Activated CD4-positive, alpha-beta T cell treated with anti-CD3 and anti-CD28 coated beads, Interleukin-2, amount 10 ng/mL, durations not matched to agents 24 days and 14 days (primary cell): Measurements from ENCODE around the gene PTPN14. TPM values are rescaled to one million over a fixed set of nuclear protein-coding genes. Genes with fewer than 3 reads are reported as not detected.

Experiments used
- DNase-seq: peaks from one replicate; pipeline ENCODE4 v3.0.0; 2022
- H3K27ac Mint-ChIP-seq: one replicate; pipeline ENCODE4 v1.8.0; 2022; ENCODE audit warnings: mild to moderate bottlenecking, mixed read lengths
- H3K27me3 Mint-ChIP-seq: one replicate; pipeline ENCODE4 v1.8.0; 2022; ENCODE audit warnings: mixed read lengths
- H3K36me3 Mint-ChIP-seq: one replicate; pipeline ENCODE4 v1.8.0; 2022; ENCODE audit warnings: low read depth, mild to moderate bottlenecking, mixed read lengths
- H3K4me1 Mint-ChIP-seq: one replicate; pipeline ENCODE4 v1.8.0; 2021; ENCODE audit warnings: mixed read lengths
- H3K4me3 Mint-ChIP-seq: one replicate; pipeline ENCODE4 v1.8.0; 2022; ENCODE audit warnings: mild to moderate bottlenecking, moderate library complexity, mixed read lengths
- H3K9me3 Mint-ChIP-seq: one replicate; pipeline ENCODE4 v1.8.0; 2021; ENCODE audit warnings: mixed read lengths
- intact Hi-C: fragments of 100-400 bp; cut with micrococcal nuclease; formaldehyde crosslinking; loops from one replicate; pipeline ENCODE4 v1.15.1; 2023
- total RNA-seq: library from RNA; stranded (reverse); gene quantifications from 2 replicates; pipeline ENCODE4 v1.2.3, GENCODE V29; 2022

Gene PTPN14
- total RNA-seq, 1 donor from 2014 or later = 29.7 TPM

DNA sequence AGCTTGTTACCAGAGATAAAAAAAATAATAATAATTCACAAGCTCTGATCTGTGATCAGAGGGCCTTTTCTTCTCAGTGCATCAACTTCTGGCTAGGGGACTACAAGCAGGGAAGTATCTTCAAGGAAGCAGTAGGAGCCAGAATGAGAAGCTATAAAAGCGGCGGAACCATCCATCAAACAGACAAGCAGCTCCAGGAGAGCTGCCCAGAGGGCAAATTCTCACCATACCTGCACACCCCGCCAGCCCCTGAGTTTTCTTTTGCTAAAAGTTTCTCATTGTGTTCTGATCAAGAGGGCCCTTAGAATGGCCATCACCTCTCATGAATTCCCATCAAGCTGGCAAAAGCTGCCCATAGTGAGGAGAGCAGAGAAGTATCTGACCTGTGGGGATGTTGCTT, 171.0 kb downstream of the PTPN14 start:
- intact Hi-C loops = no loop called here
- H3K27ac Mint-ChIP-seq = no peak overlapping the region
- H3K4me3 Mint-ChIP-seq = no peak overlapping the region
- peaks cover 22% of the 10 kb centered on the region for H3K36me3 Mint-ChIP-seq
- H3K4me1 Mint-ChIP-seq = peaks cover 4% of the 10 kb centered on the region
- H3K9me3 Mint-ChIP-seq = no peaks in the 10 kb centered on the region
- no peak for DNase-seq
- no peaks in the 10 kb centered on the region for H3K27me3 Mint-ChIP-seq

DNA sequence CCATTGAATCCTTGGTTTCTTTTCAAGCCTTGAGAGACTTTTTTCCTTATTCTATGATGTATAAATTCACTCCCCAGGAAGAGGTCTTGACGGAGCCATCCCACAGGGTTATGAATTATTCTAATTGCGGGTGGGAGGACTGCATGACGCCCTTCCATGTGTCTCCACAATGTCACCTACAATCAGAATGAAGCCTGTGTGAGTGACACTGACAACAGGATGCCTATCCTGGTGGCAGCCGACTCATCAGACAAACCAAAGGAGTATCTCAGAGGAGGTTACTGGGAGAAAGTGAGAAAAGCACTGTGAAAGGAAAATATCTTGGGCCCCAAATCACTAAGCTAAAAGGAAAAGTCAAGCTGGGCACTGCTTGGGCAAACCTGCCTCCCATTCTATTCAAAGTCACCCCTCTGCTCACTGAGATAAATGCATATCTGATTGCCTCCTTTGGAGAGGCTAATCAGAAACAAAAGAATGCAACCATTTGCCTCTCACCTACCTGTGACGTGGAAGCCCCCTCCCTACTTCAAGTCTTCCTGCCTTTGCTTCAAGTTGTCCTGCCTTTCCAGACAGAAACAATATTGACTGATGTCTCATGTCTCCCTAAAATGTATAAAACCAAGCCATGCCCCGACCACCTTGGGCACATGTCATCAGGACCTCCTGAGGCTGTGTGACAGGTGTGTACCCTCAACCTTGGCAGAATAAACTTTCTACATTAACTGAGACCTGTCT, 172.0 kb downstream of the PTPN14 start:
- Mint-ChIP-seq H3K27ac (no peak overlapping the region), H3K4me1 (no peaks in the 10 kb centered on the region), H3K9me3 (no peaks in the 10 kb centered on the region), H3K36me3 (peaks cover 16% of the 10 kb centered on the region), H3K27me3 (no peaks in the 10 kb centered on the region), H3K4me3 (no peak overlapping the region)
- DNase-seq = no peak
- intact Hi-C loops = no loop called here

DNA sequence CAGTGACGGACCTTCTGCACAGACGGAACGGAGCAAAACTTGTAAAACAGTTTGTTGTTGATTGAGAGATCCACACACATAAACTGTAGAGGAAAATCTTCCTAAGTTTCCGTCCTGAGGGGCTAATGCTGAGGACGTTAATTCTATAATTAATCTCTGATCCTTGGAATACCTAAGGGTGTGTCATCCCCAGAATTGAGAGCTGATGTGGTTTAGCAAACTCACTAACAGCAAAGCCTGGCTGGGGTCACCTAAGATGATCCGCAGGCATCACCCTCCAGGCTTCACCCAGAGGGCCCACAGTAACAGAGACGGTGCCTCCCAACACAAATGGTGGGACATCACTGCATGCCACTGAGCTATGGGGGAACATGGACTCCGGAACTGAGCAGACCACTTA, 172.9 kb downstream of the PTPN14 start:
- intact Hi-C loops = no loop called here

DNA sequence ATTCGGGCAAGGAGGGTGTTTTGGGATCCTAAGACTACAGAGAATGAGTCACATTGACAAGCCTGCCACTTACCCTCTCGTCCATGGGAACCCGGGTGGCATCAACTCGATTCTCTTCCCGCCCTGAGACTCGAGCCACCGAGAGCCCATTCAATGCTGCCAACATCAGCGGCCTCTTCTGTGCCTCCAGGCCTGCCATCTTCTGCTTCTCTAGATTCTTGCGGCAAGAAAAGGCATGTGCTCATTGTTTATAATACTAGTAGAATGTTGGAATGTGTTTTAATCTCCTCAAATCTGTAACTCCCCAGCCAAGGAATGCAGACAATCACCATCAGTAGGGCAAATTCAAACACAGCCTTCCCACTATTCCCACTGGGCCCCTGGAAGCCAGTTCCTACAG, 173.5 kb downstream of the PTPN14 start:
- intact Hi-C loops = no loop called here
- H3K4me1 Mint-ChIP-seq = no peaks in the 10 kb centered on the region
- no peak overlapping the region for H3K4me3 Mint-ChIP-seq
- no peaks in the 10 kb centered on the region for H3K9me3 Mint-ChIP-seq
- no peaks in the 10 kb centered on the region for H3K27me3 Mint-ChIP-seq
- H3K36me3 Mint-ChIP-seq = peaks cover 5% of the 10 kb centered on the region
- no peak overlapping the region for H3K27ac Mint-ChIP-seq
- no peak for DNase-seq

More for the DNA sequence above, 172.9 kb downstream of the PTPN14 start:
- no peak overlapping the region for H3K27ac Mint-ChIP-seq
- peaks cover 9% of the 10 kb centered on the region for H3K36me3 Mint-ChIP-seq
- H3K4me3 Mint-ChIP-seq = no peak overlapping the region
- DNase-seq = no peak
- H3K27me3 Mint-ChIP-seq = no peaks in the 10 kb centered on the region
- no peaks in the 10 kb centered on the region for H3K9me3 Mint-ChIP-seq
- no peaks in the 10 kb centered on the region for H3K4me1 Mint-ChIP-seq

DNA sequence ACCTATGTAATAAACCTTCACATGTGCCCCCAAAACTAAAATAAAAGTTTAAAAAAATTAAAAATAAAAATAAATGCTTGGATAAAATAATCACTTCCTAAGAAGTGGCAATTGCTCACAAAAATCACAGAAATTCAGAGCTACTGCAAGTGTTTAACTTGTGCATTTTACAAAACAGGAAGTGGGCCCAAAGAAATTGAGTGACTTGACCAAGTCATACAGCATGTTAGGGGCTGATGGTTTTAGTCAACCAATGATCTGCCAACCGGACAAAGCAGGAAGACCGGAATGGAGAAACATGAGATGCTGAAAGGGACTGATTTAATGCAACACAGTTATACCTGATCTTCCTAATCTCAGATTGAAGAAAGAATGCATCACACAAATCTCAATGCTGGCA, 173.9 kb downstream of the PTPN14 start:
- Mint-ChIP-seq H3K9me3 (no peaks in the 10 kb centered on the region), H3K27ac (no peak overlapping the region), H3K27me3 (no peaks in the 10 kb centered on the region), H3K36me3 (peaks cover 3% of the 10 kb centered on the region), H3K4me3 (no peak overlapping the region), H3K4me1 (no peaks in the 10 kb centered on the region)
- intact Hi-C loops = no loop called here
- DNase-seq = no peak

DNA sequence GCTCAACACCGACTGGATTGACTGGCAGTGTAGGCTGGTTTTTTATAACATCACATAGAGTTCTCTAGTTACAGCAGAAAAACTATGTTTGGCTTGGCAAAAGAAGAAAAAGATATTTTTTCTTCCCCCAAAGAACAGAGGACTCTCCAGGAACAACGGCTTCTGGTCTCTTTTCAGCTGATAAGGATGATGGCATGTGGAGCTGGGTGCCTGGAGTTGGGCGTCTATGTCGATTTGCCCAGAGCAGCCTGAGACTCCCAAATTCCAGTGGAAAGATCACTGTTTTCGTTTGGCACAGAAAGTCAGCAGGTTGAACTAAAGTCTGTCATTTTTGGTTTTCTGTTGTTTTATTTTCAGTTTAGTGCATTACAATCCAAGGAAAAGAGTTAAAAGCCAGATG, 179.3 kb downstream of the PTPN14 start:
- no peak for DNase-seq
- intact Hi-C loops = no loop called here
- peaks cover 6% of the 10 kb centered on the region for H3K36me3 Mint-ChIP-seq
- H3K4me3 Mint-ChIP-seq = no peak overlapping the region
- no peaks in the 10 kb centered on the region for H3K4me1 Mint-ChIP-seq
- H3K9me3 Mint-ChIP-seq = no peaks in the 10 kb centered on the region
- peaks cover 2% of the 10 kb centered on the region for H3K27me3 Mint-ChIP-seq
- no peak overlapping the region for H3K27ac Mint-ChIP-seq

DNA sequence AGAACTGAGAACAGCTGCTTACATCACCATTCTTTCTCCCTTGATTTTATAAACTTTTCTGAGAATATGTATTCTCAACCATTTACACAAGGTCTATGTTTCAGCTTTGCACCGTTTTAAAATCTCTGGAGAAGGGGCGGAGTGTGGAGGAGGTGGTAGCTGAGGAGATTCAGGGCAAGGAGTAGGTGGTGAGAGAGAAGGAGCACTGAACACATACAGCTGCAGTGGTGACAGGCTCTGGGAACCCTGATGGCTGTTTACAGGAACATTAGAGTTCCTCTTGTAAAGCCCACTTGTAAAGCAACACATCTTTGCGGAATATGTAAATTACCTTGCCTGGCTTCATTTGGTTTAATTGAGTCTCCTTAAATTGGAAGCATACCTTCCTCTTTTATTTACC, 180.8 kb downstream of the PTPN14 start:
- intact Hi-C loops = no loop called here
- Mint-ChIP-seq H3K4me1 (no peaks in the 10 kb centered on the region), H3K9me3 (no peaks in the 10 kb centered on the region), H3K27ac (no peak overlapping the region), H3K27me3 (peaks cover 4% of the 10 kb centered on the region), H3K36me3 (peaks cover 6% of the 10 kb centered on the region), H3K4me3 (no peak overlapping the region)
- DNase-seq = no peak

DNA sequence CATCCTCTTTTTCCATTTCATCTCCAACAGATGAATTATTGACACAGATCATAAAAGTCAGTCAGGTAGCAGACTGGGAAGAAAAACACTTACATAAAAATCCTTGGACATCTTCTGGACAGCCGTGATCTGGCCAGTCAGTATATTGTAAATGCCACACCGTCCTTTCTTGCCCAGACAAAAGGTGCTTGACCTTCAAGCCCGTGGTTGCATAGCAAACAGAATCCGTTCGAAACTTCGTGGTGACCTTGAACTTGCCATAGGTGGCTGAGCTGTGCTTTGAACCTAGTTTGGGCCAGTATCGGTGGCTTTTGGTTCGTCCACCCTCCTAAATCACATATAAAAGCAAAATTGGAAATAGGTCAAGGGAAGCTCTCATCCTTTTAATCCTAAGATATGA, 182.0 kb downstream of the PTPN14 start:
- H3K27me3 Mint-ChIP-seq = peaks cover 6% of the 10 kb centered on the region
- H3K27ac Mint-ChIP-seq = no peak overlapping the region
- no peak for DNase-seq
- H3K36me3 Mint-ChIP-seq = peaks cover 6% of the 10 kb centered on the region
- no peak overlapping the region for H3K4me3 Mint-ChIP-seq
- H3K4me1 Mint-ChIP-seq = no peaks in the 10 kb centered on the region
- H3K9me3 Mint-ChIP-seq = no peaks in the 10 kb centered on the region
- intact Hi-C loops = no loop called here

DNA sequence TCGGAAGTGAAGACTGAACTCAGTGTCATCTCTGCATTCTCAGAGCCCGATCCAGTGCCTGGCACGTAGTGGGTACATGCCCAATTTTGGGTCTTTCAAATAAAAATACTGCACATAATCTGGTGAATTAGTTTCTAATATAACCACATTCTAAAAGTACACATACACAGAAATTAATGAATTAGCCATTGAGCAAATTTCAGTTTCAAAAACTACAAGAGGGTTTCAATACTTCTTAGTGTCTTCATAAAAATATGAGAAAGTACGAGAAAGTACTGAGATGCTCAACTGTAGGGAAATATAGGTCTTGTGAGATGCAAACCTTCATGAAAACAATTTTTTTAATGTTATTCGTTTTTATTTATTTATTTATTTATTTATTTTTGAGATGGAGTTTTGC, 183.6 kb downstream of the PTPN14 start:
- H3K27me3 Mint-ChIP-seq = peaks cover 6% of the 10 kb centered on the region
- intact Hi-C loops = no loop called here
- no peaks in the 10 kb centered on the region for H3K9me3 Mint-ChIP-seq
- no peak overlapping the region for H3K27ac Mint-ChIP-seq
- no peak overlapping the region for H3K4me3 Mint-ChIP-seq
- peaks cover 2% of the 10 kb centered on the region for H3K4me1 Mint-ChIP-seq
- no peak for DNase-seq
- H3K36me3 Mint-ChIP-seq = peaks cover 6% of the 10 kb centered on the region

DNA sequence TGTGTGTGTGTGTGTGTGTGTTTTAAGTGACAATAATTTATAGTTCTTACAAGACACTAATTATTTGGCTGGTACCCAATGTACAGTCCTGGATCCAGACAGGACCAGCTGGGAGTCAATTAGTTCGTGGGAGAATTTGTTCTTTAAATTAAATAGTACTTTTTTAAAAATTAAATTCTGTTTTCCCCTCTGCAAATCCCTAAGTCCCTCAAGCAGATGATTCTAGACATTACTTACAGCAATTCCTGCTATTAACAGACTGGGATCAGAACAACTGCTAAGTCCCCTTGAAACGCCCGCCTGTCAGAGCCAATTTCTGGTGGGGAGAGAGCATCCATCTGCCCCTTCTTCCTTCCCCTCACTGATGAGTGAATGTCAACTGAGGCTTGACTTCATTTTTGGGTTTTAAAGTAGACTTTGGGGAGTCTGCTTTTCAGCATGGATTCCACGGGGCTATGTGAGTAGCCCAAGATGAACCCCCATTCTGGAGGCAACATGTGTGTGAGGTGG, 186.6 kb downstream of the PTPN14 start:
- Mint-ChIP-seq H3K36me3 (peaks cover 19% of the 10 kb centered on the region), H3K4me3 (no peak overlapping the region), H3K9me3 (peaks cover 10% of the 10 kb centered on the region), H3K27ac (no peak overlapping the region), H3K27me3 (peaks cover 8% of the 10 kb centered on the region), H3K4me1 (peaks cover 17% of the 10 kb centered on the region)
- intact Hi-C loops = no loop called here
- no peak for DNase-seq

DNA sequence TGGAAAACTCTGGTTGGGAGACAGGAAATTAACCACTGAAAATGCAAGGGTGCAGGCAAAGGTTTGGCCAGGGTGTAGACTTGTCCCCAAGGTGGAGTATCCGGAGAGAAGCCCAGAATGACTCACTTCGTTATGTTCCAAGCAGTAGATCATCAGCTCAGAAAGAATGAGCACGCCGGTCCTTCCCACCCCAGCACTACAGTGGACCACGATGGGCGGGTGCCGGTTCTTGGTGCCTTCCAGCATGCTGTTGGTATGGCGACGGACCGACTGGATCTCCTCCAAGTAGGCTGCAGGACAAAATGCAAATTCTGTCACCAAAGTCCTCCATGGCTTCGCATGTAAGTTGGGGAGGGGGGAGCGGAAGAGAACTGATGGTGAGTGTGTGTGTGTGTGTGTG, 187.0 kb downstream of the PTPN14 start:
- no peak for DNase-seq
- peaks cover 17% of the 10 kb centered on the region for H3K4me1 Mint-ChIP-seq
- peaks cover 20% of the 10 kb centered on the region for H3K36me3 Mint-ChIP-seq
- peaks cover 8% of the 10 kb centered on the region for H3K27me3 Mint-ChIP-seq
- H3K27ac Mint-ChIP-seq = no peak overlapping the region
- no peak overlapping the region for H3K4me3 Mint-ChIP-seq
- intact Hi-C loops = no loop called here
- peaks cover 10% of the 10 kb centered on the region for H3K9me3 Mint-ChIP-seq

DNA sequence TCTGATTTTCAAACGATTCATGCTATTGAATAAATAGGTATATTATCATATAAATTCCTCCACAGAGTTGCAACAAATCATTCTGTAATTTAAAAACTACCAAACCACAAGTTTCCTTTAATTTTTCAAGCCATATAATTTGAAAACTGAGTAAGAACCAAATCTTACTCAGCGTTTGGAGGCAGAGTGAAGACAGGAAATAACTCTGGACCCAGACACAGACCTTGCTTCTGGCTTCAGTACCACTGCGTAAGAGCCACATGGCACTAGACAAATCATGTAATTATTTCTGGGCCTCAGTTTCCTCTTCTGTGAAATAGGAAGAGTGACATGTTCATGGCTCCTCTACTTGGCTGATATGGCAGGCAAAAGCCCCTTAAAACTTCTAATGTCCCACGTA, 188.0 kb downstream of the PTPN14 start:
- no peak for DNase-seq
- H3K27ac Mint-ChIP-seq = no peak overlapping the region
- H3K9me3 Mint-ChIP-seq = peaks cover 10% of the 10 kb centered on the region
- H3K4me3 Mint-ChIP-seq = no peak overlapping the region
- peaks cover 17% of the 10 kb centered on the region for H3K4me1 Mint-ChIP-seq
- intact Hi-C loops = no loop called here
- peaks cover 18% of the 10 kb centered on the region for H3K36me3 Mint-ChIP-seq
- peaks cover 6% of the 10 kb centered on the region for H3K27me3 Mint-ChIP-seq

DNA sequence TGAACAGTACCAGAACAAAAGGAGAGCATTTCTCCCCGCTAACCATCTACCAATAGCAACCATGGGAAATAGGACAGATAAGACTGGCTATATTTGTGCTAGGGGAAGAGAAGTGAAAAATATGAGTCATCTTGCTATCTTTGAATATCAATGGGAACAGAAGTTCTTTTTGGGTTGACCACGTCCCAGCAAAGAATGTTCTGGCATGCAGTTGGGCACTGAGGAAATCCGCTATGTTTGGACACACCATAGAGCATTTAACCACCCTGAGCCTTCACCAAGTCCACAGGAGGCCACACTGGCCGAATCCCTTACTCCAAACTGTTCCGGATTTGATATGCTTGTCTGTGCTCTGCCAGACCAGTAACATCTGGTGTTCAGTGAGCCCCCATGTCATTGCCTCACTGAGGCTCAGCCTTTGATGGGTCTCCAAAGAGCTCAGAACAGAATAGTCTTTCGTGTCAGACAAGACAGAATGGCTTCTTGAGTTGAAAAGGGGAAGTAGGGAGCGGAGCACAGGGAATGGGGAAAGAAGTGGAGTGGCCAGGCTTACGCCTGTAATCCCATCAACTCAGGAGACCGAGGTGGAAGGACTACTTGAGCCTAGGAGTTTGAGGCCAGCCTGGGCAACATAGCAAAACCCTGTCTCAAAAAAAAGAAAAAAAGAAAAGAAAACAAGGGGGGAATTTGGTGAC, 189.1 kb downstream of the PTPN14 start:
- no peak for DNase-seq
- no peak overlapping the region for H3K27ac Mint-ChIP-seq
- peaks cover 17% of the 10 kb centered on the region for H3K4me1 Mint-ChIP-seq
- H3K4me3 Mint-ChIP-seq = no peak overlapping the region
- H3K36me3 Mint-ChIP-seq = peaks cover 20% of the 10 kb centered on the region
- intact Hi-C loops = no loop called here
- peaks cover 6% of the 10 kb centered on the region for H3K27me3 Mint-ChIP-seq
- H3K9me3 Mint-ChIP-seq = peaks cover 10% of the 10 kb centered on the region

DNA sequence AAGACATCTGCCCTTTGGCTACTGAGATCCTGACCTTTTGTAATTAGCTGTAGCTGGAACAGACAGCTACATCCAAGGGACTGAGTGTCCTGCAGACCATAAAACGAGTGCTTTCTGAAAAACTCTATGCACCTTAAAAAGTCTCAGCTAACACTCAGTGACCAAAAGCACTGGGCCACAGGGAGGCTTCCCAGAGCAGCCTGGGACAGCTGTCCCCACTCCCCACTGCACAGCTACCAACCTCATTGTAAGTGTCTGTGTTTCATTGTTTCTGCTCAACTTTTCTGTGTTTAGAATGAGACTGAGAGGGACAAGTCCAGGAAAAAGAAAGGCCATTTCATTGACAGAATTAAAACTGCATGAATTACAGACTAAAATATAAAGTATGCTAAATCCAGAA, 189.8 kb downstream of the PTPN14 start:
- Mint-ChIP-seq H3K9me3 (peaks cover 10% of the 10 kb centered on the region), H3K27me3 (peaks cover 6% of the 10 kb centered on the region), H3K4me3 (no peak overlapping the region), H3K36me3 (peaks cover 20% of the 10 kb centered on the region), H3K4me1 (peaks cover 17% of the 10 kb centered on the region), H3K27ac (no peak overlapping the region)
- no peak for DNase-seq
- intact Hi-C loops = no loop called here
